ENCODE data around the gene ST8SIA6. TPM values are rescaled to one million over a fixed set of nuclear protein-coding genes. Genes with fewer than 3 reads are reported as not detected.

The ST8SIA6 gene
- total RNA-seq, 1 donor from 2014 or later, result 0.53 TPM

- no peaks in the 10 kb centered on the region for H3K36me3 ChIP-seq (ENCODE audit: control insufficient read depth, insufficient read depth, low read length)
- peaks cover 2% of the 10 kb centered on the region for H3K27me3 ChIP-seq (ENCODE audit: control insufficient read depth, insufficient read depth, low read length)
- DNase-seq (ENCODE audit: low read depth), result no peak
- TF ChIP-seq CTCF (IDR thresholded peaks at IDR 0.05; ENCODE audit: insufficient read depth, low read length, severe bottlenecking), result no peak
- no peak overlapping the region for H3K4me3 ChIP-seq (ENCODE audit: low read depth, low read length)
- peak; percentile 13 for FAIRE-seq
Measured at GRCh38 chr10:17427666-17428350, 26.6 kb downstream of the ST8SIA6 start.

GRCh38 chr10:17427201-17427600 lies 27.2 kb downstream of the ST8SIA6 start:
- Histone ChIP-seq H3K4me3 (ENCODE audit: low read depth, low read length) (no peak overlapping the region), H3K27me3 (ENCODE audit: control insufficient read depth, insufficient read depth, low read length) (peaks cover 2% of the 10 kb centered on the region), H3K36me3 (ENCODE audit: control insufficient read depth, insufficient read depth, low read length) (no peaks in the 10 kb centered on the region)
- DNase-seq (ENCODE audit: low read depth), result no peak
- no peak for FAIRE-seq
- TF ChIP-seq CTCF (IDR thresholded peaks at IDR 0.05; ENCODE audit: insufficient read depth, low read length, severe bottlenecking), result no peak

GRCh38 chr10:17426263-17426750 lies 28.1 kb downstream of the ST8SIA6 start:
- DNase-seq (ENCODE audit: low read depth), result no peak
- no peak for TF ChIP-seq CTCF (IDR thresholded peaks at IDR 0.05; ENCODE audit: insufficient read depth, low read length, severe bottlenecking)
- Histone ChIP-seq H3K27me3 (ENCODE audit: control insufficient read depth, insufficient read depth, low read length) (peaks cover 2% of the 10 kb centered on the region), H3K36me3 (ENCODE audit: control insufficient read depth, insufficient read depth, low read length) (no peaks in the 10 kb centered on the region), H3K4me3 (ENCODE audit: low read depth, low read length) (no peak overlapping the region)
- FAIRE-seq, result no peak

GRCh38 chr10:17425584-17426262 lies 28.7 kb downstream of the ST8SIA6 start:
- DNase-seq (ENCODE audit: low read depth) (no peak), FAIRE-seq (no peak)
- no peak for TF ChIP-seq CTCF (IDR thresholded peaks at IDR 0.05; ENCODE audit: insufficient read depth, low read length, severe bottlenecking)

GRCh38 chr10:17423632-17424186 lies 30.7 kb downstream of the ST8SIA6 start:
- no peak for TF ChIP-seq CTCF (IDR thresholded peaks at IDR 0.05; ENCODE audit: insufficient read depth, low read length, severe bottlenecking)
- H3K27me3 ChIP-seq (ENCODE audit: control insufficient read depth, insufficient read depth, low read length), result peaks cover 2% of the 10 kb centered on the region
- no peaks in the 10 kb centered on the region for H3K36me3 ChIP-seq (ENCODE audit: control insufficient read depth, insufficient read depth, low read length)
- DNase-seq (ENCODE audit: low read depth), result no peak
- H3K4me3 ChIP-seq (ENCODE audit: low read depth, low read length), result no peak overlapping the region
- no peak for FAIRE-seq

More at GRCh38 chr10:17425584-17426262, 28.7 kb downstream of the ST8SIA6 start:
- Histone ChIP-seq H3K27me3 (ENCODE audit: control insufficient read depth, insufficient read depth, low read length) (peaks cover 2% of the 10 kb centered on the region), H3K4me3 (ENCODE audit: low read depth, low read length) (no peak overlapping the region), H3K36me3 (ENCODE audit: control insufficient read depth, insufficient read depth, low read length) (no peaks in the 10 kb centered on the region)

Measured in bronchial epithelial cell (primary cell).